Subcutaneous adipose tissue (tissue), 4 donors: ENCODE measurements around the gene TIMP3. TPM values are rescaled to one million over a fixed set of nuclear protein-coding genes. Genes with fewer than 3 reads are reported as not detected.

ENCODE experiments used
- total RNA-seq, 4 donors: library from RNA; depleted of rRNA; stranded (reverse); fragments of >200 nt; gene quantifications; one replicate each; pipeline ENCODE4 v1.1.0, GENCODE V29; 2016
- TF ChIP-seq, protein P1 (sequence below): fragments of 450-650 bp; IDR thresholded peaks from one replicate; pipeline ENCODE4 v1.5.1; 2016; ENCODE audit warnings: low read depth, mild to moderate bottlenecking, control low read depth, antibody characterized with exemption, moderate library complexity

The TIMP3 gene
- total RNA-seq, 4 donors from 2014 or later, result 273 to 1,550 (median 1,225) TPM

DNA sequence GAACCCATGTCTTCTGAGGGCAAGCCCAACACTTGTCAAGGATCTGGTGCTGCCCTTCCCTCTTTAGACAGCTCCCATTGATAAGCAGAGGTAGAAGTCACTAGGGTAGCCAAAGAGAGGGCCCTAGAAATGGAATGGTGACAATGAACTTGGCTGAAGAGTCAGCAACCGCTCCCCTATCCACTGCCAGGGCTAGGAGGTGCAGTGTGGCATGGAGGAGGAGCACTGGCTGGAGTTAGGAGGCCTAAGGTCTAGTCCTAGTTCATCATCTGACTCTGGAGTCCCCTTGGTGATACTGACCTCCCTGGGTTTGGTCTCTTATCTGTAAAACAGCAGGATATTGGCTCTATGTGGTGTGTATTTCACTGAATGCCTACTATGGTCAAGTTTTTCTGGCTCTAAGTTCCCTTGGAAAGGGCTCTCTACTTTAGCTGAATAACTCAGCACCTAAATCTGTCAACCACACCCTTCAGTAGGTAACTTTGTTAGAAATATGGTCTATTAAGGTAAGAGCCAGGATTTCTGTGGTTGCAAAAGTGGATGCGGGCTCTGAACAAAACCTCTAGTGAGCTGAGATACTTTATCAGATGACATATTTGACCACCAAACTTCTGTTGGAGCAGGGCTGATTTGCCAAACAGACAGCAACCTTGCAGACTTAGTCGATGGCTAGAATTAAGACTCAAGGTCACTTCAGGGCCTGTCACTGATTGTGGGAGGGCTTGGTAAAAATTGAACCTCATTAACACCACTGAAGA lies 10.5 kb downstream of the TIMP3 start:
- TF ChIP-seq, protein P1, sequence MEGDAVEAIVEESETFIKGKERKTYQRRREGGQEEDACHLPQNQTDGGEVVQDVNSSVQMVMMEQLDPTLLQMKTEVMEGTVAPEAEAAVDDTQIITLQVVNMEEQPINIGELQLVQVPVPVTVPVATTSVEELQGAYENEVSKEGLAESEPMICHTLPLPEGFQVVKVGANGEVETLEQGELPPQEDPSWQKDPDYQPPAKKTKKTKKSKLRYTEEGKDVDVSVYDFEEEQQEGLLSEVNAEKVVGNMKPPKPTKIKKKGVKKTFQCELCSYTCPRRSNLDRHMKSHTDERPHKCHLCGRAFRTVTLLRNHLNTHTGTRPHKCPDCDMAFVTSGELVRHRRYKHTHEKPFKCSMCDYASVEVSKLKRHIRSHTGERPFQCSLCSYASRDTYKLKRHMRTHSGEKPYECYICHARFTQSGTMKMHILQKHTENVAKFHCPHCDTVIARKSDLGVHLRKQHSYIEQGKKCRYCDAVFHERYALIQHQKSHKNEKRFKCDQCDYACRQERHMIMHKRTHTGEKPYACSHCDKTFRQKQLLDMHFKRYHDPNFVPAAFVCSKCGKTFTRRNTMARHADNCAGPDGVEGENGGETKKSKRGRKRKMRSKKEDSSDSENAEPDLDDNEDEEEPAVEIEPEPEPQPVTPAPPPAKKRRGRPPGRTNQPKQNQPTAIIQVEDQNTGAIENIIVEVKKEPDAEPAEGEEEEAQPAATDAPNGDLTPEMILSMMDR, result no peak

DNA sequence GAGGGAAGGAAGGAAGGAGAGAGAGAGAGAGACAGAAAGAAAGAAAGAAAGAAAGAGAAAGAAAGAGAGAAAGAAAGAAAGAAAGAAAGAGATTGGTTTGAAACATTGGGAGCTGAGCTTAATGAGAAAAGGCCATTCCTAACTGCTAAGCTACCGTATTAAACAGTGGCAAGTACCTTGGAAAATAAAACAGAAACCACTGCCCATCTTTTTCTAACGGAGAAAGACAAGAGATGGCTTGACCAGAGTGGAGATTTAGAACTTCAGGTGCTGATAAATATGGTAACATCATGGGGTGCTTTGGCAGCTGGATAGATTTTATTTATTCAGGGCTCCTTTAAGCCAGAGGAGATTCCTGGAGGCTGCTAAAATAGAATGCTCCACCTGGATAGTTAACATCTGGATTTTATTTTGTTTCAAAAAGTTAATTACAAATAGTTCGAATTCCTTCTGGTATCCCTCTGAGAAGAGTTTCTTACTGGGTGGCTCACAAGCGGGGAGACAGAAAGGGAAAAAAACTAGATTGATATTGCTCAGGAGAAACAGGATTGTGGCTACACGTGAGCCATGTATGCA lies 12.9 kb downstream of the TIMP3 start:
- TF ChIP-seq, protein P1, result no peak

DNA sequence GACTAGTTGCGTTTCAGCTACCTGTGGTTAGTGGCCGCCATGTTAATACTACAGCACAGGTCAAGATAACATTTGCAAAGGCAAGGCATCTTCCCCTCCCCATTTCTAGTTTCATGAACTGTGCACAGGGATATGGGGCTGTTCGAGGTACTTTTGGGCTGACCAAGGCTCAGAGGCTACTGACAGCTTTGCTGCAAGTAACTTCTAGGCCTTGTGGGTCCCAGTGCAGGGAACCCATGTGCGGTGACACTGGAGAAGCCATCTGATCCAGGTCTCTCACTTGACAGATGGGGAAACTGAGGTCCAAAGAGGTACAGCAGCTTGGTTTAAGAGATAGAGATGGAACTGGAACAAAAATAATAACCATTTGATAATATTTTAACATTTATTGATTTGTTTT lies 13.6 kb downstream of the TIMP3 start:
- TF ChIP-seq, protein P1, result no peak

DNA sequence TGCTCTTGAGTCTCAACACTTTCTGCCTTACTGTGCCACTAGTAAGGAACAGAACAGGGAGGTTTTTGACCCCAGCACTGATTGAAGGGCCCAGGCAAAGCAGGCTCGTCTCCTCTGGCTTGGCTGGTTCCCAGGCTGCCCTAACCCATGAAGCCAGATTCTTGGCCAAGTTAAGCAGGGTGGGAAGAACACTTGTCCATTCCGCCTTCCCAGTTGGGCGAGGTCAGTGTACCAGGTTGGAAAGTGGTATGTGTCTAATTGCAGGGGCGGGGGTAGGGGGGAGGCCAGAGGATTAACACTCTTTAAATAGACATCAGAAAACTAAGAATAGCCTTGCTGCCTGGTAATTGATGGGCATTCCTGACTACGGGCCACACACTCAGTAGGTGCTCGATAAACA lies 14.4 kb downstream of the TIMP3 start:
- TF ChIP-seq, protein P1, result no peak

DNA sequence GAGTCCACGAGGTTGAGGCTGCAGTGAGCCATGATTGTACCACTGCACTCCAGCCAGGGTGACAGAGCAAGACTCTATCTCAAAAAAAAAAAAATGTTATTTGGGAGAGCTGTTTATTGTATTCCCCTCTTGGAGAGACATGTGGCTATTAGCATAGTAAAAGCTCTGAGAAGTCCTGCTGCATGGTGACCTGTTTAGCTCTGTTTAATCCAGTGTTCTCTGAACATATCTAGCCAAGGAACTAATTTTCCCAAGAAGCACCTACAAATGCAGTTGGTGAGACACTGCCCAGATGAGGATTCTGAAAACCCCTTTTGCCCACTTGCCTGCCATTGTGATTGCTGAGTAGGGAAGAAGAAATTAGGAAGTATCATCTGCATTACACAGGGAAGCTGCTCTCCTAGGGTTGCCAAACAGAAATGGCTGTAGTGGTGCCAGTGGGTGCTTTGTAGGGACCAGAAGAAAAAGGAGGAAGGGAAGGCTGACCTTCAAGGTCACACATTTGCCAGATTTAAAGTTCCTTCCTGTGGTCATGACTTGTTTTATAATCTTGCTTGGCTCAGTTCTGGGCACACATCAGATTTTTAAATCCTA lies 15.7 kb downstream of the TIMP3 start:
- TF ChIP-seq, protein P1, result no peak

DNA sequence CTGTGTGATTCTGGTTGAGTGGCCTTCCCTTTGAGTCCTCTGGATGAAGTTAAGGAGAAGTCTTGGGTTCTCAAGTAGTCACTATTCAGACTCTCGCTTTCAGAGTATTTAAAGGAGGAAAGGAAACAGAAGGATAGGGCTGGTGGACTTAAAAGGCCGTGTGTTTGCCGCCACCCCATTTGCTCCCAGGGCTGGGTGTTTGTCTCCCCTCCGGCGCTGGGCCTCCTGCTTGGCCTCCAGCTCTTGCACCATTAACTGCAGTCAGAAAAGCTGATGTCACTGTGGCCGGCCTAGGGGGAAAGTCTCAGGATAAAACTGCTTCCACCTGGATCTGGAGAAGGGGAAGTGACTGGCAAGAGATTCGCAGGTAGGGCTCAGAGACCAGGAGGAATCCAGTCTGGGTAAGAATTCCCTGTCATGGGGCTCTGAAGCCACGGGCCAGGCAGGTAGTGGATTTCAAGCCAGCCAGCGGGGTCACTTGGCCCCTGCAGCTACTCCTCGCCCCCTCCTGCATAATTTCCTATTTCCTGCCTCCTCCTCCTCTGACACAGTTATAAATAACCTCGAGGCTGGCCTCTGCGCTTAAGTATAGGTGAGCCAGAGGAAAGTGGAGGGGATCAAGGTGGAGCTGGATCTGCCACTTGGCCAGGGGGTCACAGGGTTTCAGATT lies 17.1 kb downstream of the TIMP3 start:
- TF ChIP-seq, protein P1, result no peak

DNA sequence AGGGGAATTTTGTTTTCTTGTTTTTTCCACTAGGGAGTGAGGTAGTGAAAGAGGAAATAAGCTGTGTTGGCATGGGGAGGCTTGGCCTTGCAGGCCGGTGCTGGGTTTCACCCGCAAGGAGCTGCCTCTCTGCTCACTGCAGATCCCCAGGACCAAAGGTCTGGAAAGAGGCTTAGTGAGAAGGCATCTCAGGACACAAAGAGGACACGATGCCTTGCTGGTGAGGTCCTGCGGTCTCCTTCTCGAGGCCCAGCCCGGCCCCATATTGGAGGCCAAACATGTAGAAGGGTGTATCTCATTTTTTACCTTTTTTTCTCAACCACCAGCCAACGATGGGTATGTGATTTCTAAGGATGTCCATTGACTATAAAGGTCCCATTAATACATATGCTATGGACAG lies 17.6 kb downstream of the TIMP3 start:
- TF ChIP-seq, protein P1, result no peak
